GM19193 (cell line): ENCODE data around the gene FRY.

ENCODE experiments used
- POLR2A ChIP-seq: IDR thresholded peaks from 4 replicates; pipeline ENCODE4 v1.6.1; 2011; ENCODE audit not compliant: insufficient read depth, insufficient read length; ENCODE audit errors: extremely low read depth

The FRY gene

DNA sequence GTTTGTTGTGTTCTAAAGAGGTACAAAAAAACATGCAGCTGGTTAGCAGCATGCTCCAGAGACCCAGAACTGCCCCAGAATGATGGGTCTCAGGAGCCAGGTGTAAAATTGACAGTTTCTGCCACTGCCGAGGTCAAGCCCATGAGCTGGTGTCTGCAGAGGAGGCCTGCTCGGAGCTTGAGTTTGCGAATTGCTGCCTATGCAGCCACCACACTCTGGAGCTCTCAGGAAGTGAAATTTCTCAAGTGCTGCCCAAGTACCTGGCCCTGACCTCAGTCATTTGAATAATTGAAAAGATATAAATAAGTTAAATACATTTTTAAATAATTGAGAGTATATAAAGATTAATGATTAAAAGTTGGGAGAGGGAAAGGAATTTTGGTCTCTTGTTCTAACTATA lies 217.2 kb downstream of the FRY start:
- no peak for TF ChIP-seq POLR2A

DNA sequence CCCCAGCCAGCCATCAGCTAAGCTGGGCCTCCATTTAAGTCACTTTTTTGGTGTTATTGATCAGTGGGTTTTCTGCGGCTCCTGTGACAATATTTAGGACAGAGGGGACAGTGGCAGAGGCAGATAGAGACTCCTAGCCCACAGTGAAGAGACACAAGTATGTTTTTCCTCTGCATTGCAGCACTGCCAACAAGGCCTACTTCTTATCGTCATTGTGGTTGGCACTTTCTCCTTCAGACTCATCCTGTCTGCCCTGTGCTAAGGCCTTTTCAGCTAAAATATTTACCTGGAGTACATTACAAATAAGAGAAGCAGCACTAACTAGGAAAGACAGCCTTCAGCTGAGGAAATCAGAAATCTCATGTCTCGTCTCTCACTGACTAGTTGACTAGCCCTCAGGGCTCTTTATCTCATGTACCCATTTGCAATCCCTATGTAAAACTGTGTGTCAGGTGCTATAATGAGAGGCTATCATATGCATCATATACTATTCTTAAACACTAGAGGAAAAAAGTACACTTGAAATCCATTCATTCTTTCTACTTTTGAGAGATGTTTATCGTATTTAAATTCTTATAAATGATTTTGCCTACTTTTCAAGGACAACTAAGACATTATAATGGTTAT lies 221.4 kb downstream of the FRY start:
- no peak for TF ChIP-seq POLR2A

DNA sequence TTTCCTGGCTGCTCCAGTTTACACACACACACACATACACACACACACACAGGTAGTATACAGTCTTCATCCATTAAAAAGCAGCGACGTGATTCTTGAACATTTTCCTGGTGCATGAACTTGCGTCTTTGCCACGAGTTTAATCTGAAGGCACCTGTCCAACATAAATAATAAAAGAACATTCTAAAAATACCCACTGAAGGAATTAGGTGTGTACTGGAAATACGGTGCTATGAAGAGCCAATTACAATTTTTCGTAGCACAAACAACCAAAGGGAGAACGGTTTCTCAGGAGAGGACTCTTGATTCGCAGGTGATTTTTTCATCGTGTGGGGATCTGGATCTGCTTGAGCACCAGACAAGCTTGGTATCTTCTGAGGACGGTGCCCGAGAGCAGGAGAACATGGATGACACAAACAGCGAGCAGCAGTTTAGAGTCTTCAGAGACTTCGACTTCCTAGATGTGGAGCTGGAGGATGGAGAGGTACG lies 222.4 kb downstream of the FRY start:
- TF ChIP-seq POLR2A, result no peak

DNA sequence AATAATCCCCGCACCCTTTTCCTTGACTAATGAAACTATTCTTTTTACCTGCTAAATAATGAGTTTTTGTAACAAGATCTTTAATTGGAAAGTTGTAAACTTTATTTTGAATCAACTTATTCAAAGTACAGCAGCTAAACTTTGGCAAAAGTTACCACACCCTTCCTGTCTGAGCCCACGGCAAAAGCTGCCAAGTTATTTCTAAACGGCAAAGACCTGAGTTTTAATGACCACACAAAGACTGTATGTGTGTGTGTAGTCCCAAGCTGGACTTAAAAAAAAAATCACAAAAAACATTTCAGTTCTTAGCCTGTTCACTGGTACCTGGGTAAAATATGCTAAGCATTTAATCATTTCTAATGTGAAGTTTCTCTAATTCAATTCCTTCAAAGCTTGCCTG lies 222.8 kb downstream of the FRY start:
- TF ChIP-seq POLR2A, result no peak

DNA sequence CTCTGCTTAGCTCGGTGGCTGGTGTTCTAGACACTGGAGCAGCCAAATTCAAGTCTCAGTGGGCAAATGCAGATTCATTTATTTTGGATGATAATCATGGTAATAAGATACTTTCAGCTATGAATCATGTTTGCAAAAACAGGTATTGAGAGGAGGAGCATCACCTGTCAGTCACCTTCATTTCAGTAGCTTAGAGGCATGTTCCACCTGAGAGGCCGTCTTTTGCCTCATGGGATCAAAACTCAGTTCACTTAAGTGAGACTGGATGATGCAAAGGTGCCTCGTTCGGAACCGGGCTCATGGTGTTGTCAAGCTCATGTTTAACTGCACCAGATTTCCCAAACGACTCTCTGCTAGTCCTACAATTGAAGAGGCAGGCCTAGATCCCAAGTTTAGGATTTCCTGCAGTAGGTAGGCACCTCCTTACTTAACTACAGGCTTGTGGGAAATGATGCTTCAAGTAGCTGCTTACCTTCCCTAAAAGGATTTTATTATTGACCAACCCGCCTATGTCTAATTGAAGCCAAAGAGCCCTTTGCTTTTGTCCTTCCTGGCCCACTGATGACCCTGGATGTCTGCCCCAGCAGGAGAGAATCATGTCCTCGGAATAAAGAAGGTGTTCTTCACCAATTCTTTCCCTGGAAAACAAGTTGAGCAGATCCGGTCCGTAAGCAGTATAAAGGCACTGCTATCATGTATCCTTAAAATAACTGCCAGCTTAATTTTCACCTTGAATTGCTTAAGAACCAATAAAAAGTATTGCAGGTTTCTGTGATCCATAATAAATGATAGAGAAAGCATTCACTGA lies 223.5 kb downstream of the FRY start:
- TF ChIP-seq POLR2A, result no peak

DNA sequence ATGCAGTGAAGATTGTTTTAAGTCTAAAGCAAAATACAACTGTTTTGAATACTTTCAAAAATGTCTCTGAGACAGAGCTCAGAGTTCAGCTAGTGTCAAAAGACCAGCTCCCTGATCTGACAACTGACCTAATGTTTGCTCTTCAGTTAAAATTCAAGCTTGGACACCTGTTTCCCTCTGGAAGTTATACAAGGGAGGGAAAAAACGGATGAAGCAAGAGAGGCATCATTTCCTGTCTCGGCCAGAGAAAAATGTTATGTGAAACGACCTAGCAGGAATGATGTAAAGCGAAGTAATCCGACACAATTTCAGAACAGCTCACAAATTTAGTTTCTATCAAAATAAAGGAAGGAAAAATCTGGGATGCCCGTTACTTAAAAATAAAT lies 224.1 kb downstream of the FRY start:
- TF ChIP-seq POLR2A, result no peak

DNA sequence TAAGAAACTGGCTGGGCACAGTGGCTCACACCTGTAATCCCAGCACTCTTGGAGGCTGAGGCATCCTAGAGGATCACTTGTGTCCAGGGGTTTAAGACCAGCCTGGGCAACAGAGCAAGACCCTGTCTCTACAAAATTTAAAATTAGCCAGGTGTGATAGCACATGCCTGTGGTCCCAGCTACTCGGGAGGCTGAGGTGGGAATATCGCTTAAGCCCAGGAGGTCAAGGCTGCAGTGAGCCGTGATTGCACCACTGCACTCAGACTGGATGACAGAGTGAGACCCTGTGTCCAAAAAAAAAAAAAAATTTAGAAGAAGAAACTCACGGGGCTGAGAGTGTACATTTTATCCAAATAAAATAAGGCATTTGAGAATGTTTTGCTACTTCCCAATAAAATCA lies 224.7 kb downstream of the FRY start:
- TF ChIP-seq POLR2A, result no peak

DNA sequence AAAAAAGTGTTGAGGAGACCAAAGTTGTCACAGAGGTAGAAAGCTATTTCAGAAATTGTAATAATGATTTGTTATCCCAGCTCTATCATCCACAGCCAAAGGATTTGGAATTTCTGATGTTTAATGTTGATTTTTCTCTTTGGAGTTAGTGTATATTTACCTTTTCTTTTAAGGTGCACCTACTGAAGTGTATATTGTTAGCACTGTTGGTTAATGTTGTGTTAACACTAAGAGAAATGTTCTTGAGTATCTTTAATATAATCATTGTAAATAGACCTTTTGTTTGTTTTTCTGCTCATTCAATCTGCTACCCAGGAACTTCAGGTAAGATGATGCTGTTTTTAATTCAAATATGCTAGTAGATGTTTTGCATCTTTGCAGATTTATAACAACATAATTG lies 226.1 kb downstream of the FRY start:
- TF ChIP-seq POLR2A, result no peak

DNA sequence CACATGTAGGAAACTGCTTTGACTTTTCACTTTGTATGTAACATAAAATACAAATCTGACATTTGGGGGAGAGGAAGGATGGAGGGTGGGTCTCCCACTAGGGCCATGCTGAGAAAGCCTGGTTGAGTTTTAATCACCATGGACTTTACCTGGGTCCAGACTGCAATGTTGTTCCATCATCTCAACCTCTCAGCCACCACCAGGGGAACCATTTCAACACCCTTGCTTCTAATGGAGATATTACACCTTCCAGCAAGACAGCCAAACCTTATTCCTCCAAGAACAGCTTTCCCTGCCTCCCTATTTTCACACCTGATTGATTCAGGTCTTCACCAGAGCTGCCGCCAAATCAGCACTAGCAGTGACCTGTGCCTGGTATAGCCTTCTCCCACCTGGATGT lies 227.5 kb downstream of the FRY start:
- no peak for TF ChIP-seq POLR2A

DNA sequence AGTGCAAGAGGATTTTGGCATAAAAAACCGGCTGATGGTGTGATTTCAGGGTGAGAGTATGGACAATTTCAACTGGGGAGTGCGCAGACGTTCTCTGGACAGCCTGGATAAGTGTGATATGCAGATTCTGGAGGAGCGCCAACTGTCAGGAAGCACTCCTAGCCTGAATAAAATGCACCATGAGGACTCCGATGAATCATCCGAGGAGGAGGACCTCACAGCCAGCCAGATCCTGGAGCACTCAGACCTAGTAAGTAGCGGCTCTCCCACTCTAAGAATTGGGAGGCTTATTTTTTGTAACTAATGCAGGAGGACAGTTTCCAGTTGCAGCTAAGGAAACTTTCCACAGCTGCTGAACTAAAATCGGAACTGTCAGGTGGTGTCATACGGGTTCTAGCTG lies 230.0 kb downstream of the FRY start:
- TF ChIP-seq POLR2A, result no peak

DNA sequence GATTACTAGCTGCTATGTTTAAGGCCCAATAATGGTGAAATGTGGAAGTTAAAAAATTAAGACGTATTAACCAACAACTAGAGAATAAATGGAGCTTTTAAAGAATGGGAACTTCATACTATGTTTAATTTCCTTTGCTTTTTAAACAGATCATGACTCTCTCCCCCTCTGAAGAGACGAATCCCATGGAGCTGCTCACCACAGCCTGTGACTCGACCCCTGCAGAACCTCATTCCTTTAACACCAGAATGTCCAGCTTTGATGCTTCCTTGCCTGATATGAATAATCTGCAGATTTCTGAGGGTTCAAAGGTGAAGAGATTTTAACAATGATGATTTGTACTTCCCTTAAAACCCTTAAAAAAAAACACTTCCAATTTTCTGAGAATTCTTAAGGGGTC lies 230.6 kb downstream of the FRY start:
- TF ChIP-seq POLR2A, result no peak

DNA sequence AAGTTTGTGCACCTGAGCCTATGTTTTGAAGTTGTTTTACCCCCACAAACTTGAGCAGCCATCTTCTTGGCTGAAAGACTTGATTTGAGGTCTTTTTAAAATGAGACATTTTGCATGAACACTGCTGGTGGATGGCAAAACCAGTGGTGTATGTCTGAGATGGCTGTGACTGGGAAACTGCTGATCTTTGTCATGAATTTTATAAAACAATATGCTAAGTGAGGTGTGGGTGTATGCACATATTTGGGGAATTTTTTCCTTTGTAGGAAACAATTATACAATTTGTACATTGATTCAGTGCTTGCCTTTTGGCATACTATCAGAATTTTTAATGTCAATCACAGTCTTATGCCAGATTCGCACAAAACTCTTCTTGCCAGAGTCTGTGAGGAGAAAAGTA lies 231.0 kb downstream of the FRY start:
- TF ChIP-seq POLR2A, result no peak

DNA sequence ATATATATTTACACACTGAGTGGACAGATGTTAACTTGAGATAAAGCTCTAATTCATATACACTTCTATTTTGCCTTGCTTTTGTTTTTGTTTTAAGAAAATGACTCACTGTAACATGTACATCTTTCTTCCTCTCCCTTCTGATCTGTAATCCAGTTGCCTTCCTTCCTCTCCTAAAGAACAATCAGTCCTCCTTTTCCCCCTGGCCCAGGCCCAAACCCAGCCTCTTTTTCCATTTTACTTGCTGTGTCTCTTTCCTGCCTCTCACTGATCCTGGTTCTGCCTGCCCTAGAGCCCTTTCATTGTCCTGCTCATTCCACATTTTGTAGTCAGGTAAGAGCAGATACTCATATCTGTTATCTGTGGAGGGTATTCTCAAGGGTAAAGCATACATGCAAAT lies 232.8 kb downstream of the FRY start:
- no peak for TF ChIP-seq POLR2A

DNA sequence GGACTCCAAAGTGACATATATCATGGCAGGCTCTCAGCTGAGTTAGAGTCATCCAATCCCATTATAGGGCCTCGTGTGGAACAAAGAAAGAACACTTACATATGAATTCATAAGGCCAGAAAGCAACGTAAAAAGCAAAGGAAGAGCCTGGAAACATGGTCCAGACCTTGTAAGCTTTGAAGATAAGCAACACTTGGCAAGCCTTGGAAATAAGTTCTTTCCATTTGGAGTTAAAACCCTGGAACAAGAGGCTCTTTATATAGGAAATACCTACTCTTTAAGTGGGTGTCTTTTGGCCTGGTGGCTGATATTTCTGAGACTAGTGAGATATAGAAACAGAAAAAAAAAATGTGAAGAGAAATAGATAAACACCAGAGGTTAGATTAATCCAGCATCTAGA lies 234.2 kb downstream of the FRY start:
- TF ChIP-seq POLR2A, result no peak

DNA sequence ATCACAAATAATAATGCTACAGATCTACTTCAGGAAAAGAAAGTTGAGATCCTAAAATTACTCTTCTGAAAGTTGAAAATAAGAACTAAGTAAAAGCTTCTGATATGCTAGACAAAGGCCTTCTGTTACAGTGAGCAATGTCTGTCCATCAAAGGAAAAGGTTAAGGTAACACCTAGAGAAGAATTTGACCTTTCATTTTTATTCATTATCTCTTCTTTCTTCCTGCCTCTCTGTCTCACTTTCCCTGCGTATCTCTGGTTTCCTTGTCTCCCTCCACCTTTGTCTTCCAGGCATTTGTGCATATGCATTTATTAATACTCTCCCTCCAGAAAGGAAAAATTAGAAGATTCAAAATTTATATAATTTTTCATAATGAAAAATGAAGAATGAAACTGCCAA lies 234.6 kb downstream of the FRY start:
- TF ChIP-seq POLR2A, result no peak

DNA sequence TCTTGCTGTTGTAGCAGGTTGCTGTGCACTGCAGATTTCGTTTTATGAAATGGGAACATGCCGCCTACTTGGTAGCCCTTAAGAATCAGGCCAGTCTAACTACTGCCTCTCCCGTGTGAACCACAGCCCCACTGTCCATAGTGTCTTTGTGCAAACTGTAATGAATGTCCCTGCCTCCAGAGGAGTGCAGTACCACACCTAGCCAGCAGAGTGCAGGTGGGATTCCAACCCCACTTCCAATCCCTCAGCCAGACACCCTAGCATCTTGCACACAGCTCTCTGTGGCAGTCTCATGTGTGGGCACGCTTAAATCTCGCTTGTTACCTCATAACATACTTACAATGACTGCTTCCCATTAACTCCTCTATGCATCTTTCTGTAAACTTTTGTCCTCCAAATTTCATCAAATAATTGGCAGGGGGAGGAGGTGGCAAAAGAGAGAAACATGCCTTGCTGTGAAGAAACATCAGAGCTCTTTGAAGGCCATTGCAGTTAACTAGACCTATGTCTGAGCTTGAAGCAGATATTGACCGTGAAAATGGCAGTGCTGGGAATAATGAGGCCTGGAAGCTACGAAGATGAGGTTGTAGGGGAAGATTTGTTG lies 236.4 kb downstream of the FRY start:
- TF ChIP-seq POLR2A, result no peak

DNA sequence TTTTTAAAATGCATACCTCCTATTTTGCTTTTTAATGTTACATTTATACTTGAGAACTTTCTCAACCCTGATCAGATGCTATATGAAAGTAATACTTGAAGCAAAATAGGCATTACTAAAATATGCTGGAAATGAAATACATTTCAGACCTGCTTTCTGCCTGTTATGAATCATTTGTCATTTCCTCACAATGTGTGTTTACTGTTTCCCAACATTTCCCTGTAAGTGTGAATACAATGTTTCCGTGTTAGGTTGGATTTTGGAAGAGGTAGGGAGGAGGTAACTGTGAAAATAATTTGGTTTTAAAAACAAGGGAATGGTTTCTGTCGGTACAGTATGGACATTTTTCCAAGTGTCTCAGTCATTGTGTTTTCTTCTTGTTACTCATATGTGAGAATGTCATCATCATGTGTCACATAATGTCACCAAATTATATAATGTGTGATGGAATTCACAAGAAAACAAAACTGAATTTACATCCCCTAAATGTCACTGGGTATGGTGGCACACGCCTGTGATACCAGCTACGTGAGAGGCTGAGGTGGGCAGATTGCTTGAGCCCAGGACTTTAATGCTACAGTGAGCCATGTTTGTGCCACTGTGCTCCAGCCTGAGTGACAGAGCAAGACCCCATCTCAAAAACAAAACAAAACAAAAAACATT lies 240.6 kb downstream of the FRY start:
- no peak for TF ChIP-seq POLR2A

DNA sequence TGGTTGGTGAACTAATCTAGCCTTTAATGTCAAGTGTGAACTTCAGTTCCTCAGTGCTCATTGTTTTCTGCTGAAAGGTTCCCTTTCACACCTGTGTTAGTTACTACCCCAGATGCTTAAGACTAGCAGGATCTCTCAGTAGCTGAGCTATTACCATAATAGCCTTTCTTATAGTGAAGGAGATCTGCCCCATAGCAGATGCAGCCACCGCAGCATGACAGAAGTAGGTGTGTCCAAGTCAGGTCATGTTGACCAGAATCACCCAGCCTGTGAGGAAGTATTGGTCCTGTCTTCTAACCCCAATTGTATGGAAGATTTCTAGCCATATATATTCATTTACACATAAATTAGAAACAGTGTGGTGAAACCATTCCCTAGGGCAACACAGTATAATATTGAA lies 246.3 kb downstream of the FRY start:
- TF ChIP-seq POLR2A, result no peak
